A549 (cell line): Measurements from ENCODE around the gene NPR3. TPM values are rescaled to one million over a fixed set of nuclear protein-coding genes. Genes with fewer than 3 reads are reported as not detected.

Experiments used
- ATAC-seq, 2 experiments: fragments of 200-7000 bp in 1 of 2; fragments of >200 bp in 1 of 2; cut with Nextera tagmentation in 1 of 2; cut with Tn5 transposase in 1 of 2; 3 replicates each; pipeline versions ENCODE4 v1.8.0 to v1.9.1; 2018 to 2020; ENCODE audit warnings: mild to moderate bottlenecking in 1 of 2, moderate library complexity in 1 of 2
- CTCF ChIA-PET: fragments of 300-600 bp; sonication (Branson Sonifier 250); formaldehyde crosslinking; extraction: SDS; loops from one replicate; lab custom pipeline; 2021; ENCODE audit warnings: antibody characterized with exemption, inconsistent platforms; lab: Yijun Ruan, JAX
- POLR2A ChIA-PET: fragments of 350-600 bp; formaldehyde crosslinking; extraction: SDS; loops from one replicate; lab custom pipeline; 2021; ENCODE audit warnings: antibody characterized with exemption, inconsistent platforms; lab: Yijun Ruan, JAX
- DNase-seq, 2 experiments: peaks; one replicate each; pipeline versions ENCODE4 v3.0.0 to v3.0.0-alpha.2; 2011 to 2016; ENCODE audit warnings: low read depth in 1 of 2, low spot score in 1 of 2
- FAIRE-seq: peaks from 2 replicates; lab custom pipeline; 2011; peaks lifted over from hg19 to GRCh38; lab: Jason Lieb, UNC
- H3K27ac ChIP-seq, 2 experiments: fragments of >200 bp; sonication (Bioruptor Twin); formaldehyde crosslinking; 3 replicates each; pipeline ENCODE4 v1.5.1; 2016 to 2017
- H3K4me1 ChIP-seq: fragments of >200 bp; sonication (Bioruptor Twin); formaldehyde crosslinking; 3 replicates; pipeline ENCODE4 v1.6.1; 2016
- H3K4me2 ChIP-seq: fragments of >200 bp; sonication (Bioruptor Twin); formaldehyde crosslinking; 3 replicates; pipeline ENCODE4 v1.6.1; 2016
- H3K4me3 ChIP-seq: fragments of >200 bp; sonication (Bioruptor Twin); formaldehyde crosslinking; 3 replicates; pipeline ENCODE4 v1.5.1; 2016
- H3K9me3 ChIP-seq: fragments of >200 bp; sonication (Bioruptor Twin); formaldehyde crosslinking; 3 replicates; pipeline ENCODE4 v1.6.1; 2016
- BHLHE40 ChIP-seq: IDR thresholded peaks from 2 replicates; pipeline ENCODE4 v1.6.1; 2012; ENCODE audit warnings: low read depth, low read length, inconsistent platforms
- CBX8 ChIP-seq: fragments of 200-600 bp; sonication (generic); IDR thresholded peaks from 2 replicates; pipeline ENCODE4 v1.6.1; 2016
- CEBPB ChIP-seq, 2 experiments: fragments of >200 bp in 1 of 2; sonication (Bioruptor Twin) in 1 of 2; formaldehyde crosslinking in 1 of 2; IDR thresholded peaks; 2 replicates each; pipeline ENCODE4 v1.6.1; 2012 to 2016
- CHD2 ChIP-seq: fragments of 150-350 bp; IDR thresholded peaks from 2 replicates; pipeline ENCODE4 v1.6.1; 2014; ENCODE audit warnings: low read length; ENCODE audit not compliant: partially characterized antibody
- CHD4 ChIP-seq: fragments of 200-600 bp; sonication (generic); IDR thresholded peaks from 2 replicates; pipeline ENCODE4 v1.6.1; 2016; ENCODE audit warnings: antibody characterized with exemption, mild to moderate bottlenecking, borderline replicate concordance
- EHF ChIP-seq: fragments of 250-450 bp; sonication (Bioruptor Pico); IDR thresholded peaks from 2 replicates; pipeline ENCODE4 v1.5.0; 2020; ENCODE audit warnings: mild to moderate bottlenecking
- EP300 ChIP-seq, 2 experiments: fragments of >200 bp; sonication (Bioruptor Twin); formaldehyde crosslinking; IDR thresholded peaks; 2 replicates in 1 of 2; 3 replicates in 1 of 2; pipeline ENCODE4 v1.6.1; 2016 to 2017
- FOSB ChIP-seq: fragments of 250-450 bp; sonication (Bioruptor Pico); IDR thresholded peaks from 2 replicates; pipeline ENCODE4 v1.5.0; 2020; ENCODE audit warnings: mild to moderate bottlenecking, moderate library complexity
- FOSL2 ChIP-seq, 2 experiments: fragments of 450-650 bp in 1 of 2; fragments of >200 bp in 1 of 2; sonication (Bioruptor Twin) in 1 of 2; formaldehyde crosslinking; IDR thresholded peaks; 2 replicates each; pipeline versions ENCODE4 v1.5.0 to v1.6.1; 2016 to 2020; ENCODE audit warnings: mild to moderate bottlenecking in 1 of 2, moderate library complexity in 1 of 2
- FOXS1 ChIP-seq: fragments of 250-450 bp; sonication (Bioruptor Pico); IDR thresholded peaks from 2 replicates; pipeline ENCODE4 v1.5.0; 2020; ENCODE audit warnings: mild to moderate bottlenecking, moderate library complexity
- GATA3 ChIP-seq: IDR thresholded peaks from 2 replicates; pipeline ENCODE4 v1.6.1; 2012; ENCODE audit warnings: borderline replicate concordance
- JUN ChIP-seq, 2 experiments: fragments of >200 bp; sonication (Bioruptor Twin); formaldehyde crosslinking; IDR thresholded peaks; 2 replicates in 1 of 2; 3 replicates in 1 of 2; pipeline ENCODE4 v1.6.1; 2016 to 2017
- JUNB ChIP-seq: fragments of >200 bp; sonication (Bioruptor Twin); formaldehyde crosslinking; IDR thresholded peaks from 2 replicates; pipeline ENCODE4 v1.6.1; 2016
- NPAS2 ChIP-seq: fragments of 250-450 bp; sonication (Bioruptor Pico); IDR thresholded peaks from 2 replicates; pipeline ENCODE4 v1.8.0; 2022; ENCODE audit warnings: mild to moderate bottlenecking, moderate library complexity, borderline replicate concordance
- POLR2A ChIP-seq: IDR thresholded peaks from 2 replicates; pipeline ENCODE4 v1.6.1; 2012; ENCODE audit warnings: mild to moderate bottlenecking, low read length
- RAD21 ChIP-seq, 2 experiments: fragments of >200 bp in 1 of 2; sonication (Bioruptor Twin) in 1 of 2; formaldehyde crosslinking in 1 of 2; IDR thresholded peaks in 1 of 2; conservative IDR thresholded peaks in 1 of 2; 2 replicates in 1 of 2; 3 replicates in 1 of 2; pipeline ENCODE4 v1.6.1; 2012 to 2018; ENCODE audit warnings: inconsistent platforms in 1 of 2
- RCOR1 ChIP-seq: fragments of 150-350 bp; IDR thresholded peaks from 2 replicates; pipeline ENCODE4 v1.6.1; 2014; ENCODE audit warnings: antibody characterized with exemption, low read length, low read depth
- SMC3 ChIP-seq: fragments of >200 bp; sonication (Bioruptor Twin); formaldehyde crosslinking; IDR thresholded peaks from 3 replicates; pipeline ENCODE4 v1.6.1; 2018; ENCODE audit warnings: inconsistent platforms
- TFCP2L1 ChIP-seq: fragments of 250-450 bp; sonication (Bioruptor Pico); IDR thresholded peaks from 2 replicates; pipeline ENCODE4 v1.5.0; 2021; ENCODE audit warnings: mild to moderate bottlenecking
- ZC3H11A ChIP-seq: fragments of 450-650 bp; IDR thresholded peaks from 2 replicates; pipeline ENCODE4 v1.6.1; 2014; ENCODE audit warnings: antibody characterized with exemption, mild to moderate bottlenecking
- ZFP36 ChIP-seq: fragments of 450-650 bp; IDR thresholded peaks from 2 replicates; pipeline ENCODE4 v1.6.1; 2014; ENCODE audit warnings: borderline replicate concordance; ENCODE audit not compliant: partially characterized antibody
- WGBS: methylation state at CpG from one replicate; pipeline ENCODE4 v1.1.6; 2017; ENCODE audit errors: missing lambda C conversion rate; 5-methylcytosine and 5-hydroxymethylcytosine counted together
- polyA plus RNA-seq, 4 experiments: library from polyadenylated mRNA; depleted of rRNA in 3 of 4; stranded (reverse); fragments of >200 nt; fragmentation: RNase III in 1 of 4; extraction: RNeasy Plus Mini Kit Qiagen cat#74134 plus additional on column Dnase treatment in 1 of 4; gene quantifications; 2 replicates in 3 of 4; 3 replicates in 1 of 4; pipeline ENCODE4 v1.2.3, GENCODE V29; 2011 to 2017
- TF ChIP-seq, protein P1 (sequence below): fragments of >200 bp; sonication (Bioruptor Twin); formaldehyde crosslinking; IDR thresholded peaks from 3 replicates; pipeline ENCODE4 v1.6.1; 2016
- TF ChIP-seq, protein P2 (sequence below): fragments of >200 bp; sonication (Bioruptor Twin); formaldehyde crosslinking; IDR thresholded peaks from 2 replicates; pipeline ENCODE4 v1.6.1; 2016
- TF ChIP-seq, protein P3 (sequence below): fragments of 250-450 bp; sonication (Bioruptor Pico); IDR thresholded peaks from 2 replicates; pipeline ENCODE4 v1.5.0; 2020; ENCODE audit warnings: low read depth, mild to moderate bottlenecking, moderate library complexity
- TF ChIP-seq, protein P4 (sequence below): IDR thresholded peaks from 2 replicates; pipeline ENCODE4 v1.6.1; 2012
- TF ChIP-seq, protein P5 (sequence below): fragments of 450-650 bp; IDR thresholded peaks from 2 replicates; pipeline ENCODE4 v1.6.1; 2014; ENCODE audit warnings: antibody characterized with exemption

NPR3 gene
- polyA plus RNA-seq, 2 of the 4 experiments (the other 2 are of a cell fraction): 16.4 to 18.6 TPM

DNA sequence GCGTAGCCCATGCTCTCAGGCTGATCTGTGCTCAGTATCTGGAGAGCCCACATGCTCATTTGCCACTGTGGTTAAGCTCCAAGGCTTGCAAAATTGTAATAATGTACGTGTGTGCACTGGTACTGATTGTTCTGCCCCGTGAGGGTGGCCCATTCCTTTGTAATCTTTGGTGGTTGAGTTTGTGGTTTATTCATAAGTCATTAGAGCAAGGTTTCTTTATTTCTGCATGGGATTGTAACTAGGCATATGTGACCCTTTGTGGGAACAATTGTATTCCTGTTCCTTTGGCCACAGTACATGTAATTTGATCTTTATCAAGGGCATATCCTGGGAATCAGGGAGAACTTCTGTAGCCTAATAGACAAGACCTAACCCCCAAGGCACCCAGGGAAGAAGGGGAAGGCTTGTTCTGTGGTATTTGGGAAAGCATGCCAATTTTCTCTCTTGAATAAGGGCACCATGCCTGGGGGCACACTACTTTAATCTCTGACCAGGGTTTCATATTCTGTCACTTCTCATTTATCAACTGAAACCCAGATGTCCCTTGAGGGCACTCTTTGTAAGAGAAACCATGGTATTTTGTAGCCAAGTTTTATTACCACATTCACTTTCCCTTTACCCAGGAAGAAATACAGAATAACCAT, 74.6 kb downstream of the NPR3 start (continued):
- TF ChIP-seq, protein P1, sequence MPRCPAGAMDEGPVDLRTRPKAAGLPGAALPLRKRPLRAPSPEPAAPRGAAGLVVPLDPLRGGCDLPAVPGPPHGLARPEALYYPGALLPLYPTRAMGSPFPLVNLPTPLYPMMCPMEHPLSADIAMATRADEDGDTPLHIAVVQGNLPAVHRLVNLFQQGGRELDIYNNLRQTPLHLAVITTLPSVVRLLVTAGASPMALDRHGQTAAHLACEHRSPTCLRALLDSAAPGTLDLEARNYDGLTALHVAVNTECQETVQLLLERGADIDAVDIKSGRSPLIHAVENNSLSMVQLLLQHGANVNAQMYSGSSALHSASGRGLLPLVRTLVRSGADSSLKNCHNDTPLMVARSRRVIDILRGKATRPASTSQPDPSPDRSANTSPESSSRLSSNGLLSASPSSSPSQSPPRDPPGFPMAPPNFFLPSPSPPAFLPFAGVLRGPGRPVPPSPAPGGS: no peak
- TF ChIP-seq FOXS1 (CRISPR knock-in tag): no peak
- TF ChIP-seq CBX8: no peak

DNA sequence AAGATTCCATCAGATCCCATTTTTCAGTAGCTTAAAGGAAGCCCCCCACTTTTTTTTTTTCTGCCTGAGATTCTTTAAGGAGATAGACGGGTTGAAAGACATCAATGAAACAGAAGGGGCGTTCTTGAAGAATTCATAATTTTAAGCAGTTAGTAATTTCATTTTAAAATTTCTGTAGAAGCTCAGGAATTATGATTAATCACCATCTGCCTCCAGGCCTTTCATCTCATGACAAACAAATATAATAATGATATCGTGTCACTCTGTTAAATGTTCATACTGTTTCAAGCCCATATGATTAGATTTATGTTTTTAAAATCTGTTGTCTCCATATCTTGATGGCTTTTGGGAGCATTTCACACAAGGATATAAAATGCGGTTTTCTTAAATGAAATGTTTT, 75.2 kb downstream of the NPR3 start:
- no peak overlapping the region for H3K4me3 ChIP-seq
- POLR2A ChIA-PET: no interaction called here
- WGBS: 86% methylated on average over 4 of the region's 4 CpGs
- H3K4me1 ChIP-seq: 0 out of 3 replicates have a peak, but pooled peaks cover 13% of the 10 kb centered on the region
- CTCF ChIA-PET: no interaction called here
- no peak overlapping the region for H3K4me2 ChIP-seq
- DNase-seq (no peak), ATAC-seq (no peak)
- H3K27ac ChIP-seq: 0 out of 6 replicates have a peak overlapping the region, but pooled peaks of 1 of the 2 experiments have one; percentile 14
- no peaks in the 10 kb centered on the region for H3K9me3 ChIP-seq
- TF ChIP-seq GATA3 (no peak), EP300 (IDR thresholded peaks at IDR 0.05) (no peak), CHD4 (no peak), BHLHE40 (no peak), JUNB (no peak), RAD21 (conservative IDR thresholded peaks at IDR 0.05 in 1 of 2, IDR thresholded peaks at IDR 0.05 in 1 of 2) (no peak), SMC3 (no peak), JUN (IDR thresholded peaks at IDR 0.05) (no peak), FOSB (CRISPR knock-in tag) (no peak), EHF (no peak)
- TF ChIP-seq, protein P2, sequence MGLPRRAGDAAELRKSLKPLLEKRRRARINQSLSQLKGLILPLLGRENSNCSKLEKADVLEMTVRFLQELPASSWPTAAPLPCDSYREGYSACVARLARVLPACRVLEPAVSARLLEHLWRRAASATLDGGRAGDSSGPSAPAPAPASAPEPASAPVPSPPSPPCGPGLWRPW: no peak
- TF ChIP-seq, protein P3, sequence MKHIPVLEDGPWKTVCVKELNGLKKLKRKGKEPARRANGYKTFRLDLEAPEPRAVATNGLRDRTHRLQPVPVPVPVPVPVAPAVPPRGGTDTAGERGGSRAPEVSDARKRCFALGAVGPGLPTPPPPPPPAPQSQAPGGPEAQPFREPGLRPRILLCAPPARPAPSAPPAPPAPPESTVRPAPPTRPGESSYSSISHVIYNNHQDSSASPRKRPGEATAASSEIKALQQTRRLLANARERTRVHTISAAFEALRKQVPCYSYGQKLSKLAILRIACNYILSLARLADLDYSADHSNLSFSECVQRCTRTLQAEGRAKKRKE (CRISPR knock-in tag): no peak
- TF ChIP-seq, protein P1: no peak
- TF ChIP-seq, all 56 proteins: peak for 0
- no peak for FAIRE-seq

DNA sequence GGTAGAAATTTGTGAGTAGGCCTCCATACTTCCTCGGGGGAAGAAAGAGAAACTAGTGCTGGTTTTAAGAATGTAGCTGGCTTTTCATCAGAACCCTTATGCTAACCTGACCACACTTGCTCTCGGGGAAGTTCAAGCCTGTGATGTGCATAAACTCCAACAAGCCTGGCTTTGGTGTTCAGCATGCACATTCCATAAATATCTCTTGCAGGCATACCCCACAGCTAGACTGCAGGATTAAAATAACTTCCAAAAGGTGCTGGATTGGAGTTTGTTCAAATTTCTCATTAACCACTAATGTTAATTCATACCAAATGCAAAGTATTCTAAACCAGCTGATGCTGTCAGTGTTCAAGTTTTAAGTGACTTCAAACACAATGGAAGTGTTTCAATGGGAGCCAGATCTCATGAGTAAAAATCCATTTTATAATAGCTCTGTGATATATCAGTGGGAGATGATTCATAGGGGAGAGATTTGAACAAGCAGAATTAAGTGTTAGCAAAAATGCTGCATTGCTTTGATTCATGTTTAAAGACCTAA, 79.4 kb downstream of the NPR3 start:
- Histone ChIP-seq H3K9me3 (peaks cover 22% of the 10 kb centered on the region), H3K4me2 (no peak overlapping the region), H3K27ac (no peak overlapping the region), H3K4me3 (no peak overlapping the region), H3K4me1 (0 out of 3 replicates have a peak, but pooled peaks cover 13% of the 10 kb centered on the region)
- ChIA-PET CTCF (interaction anchor here (0.6 to 1.6 kb wide), 4 partner anchors 19 to 1644 kb away, joined by 3 to 5 read pairs (median 4); no protein-coding TSS in a partner anchor), POLR2A (no interaction called here)
- FAIRE-seq: no peak
- 53% methylated on average over 2 of the region's 2 CpGs for WGBS
- DNase-seq: no peak
- ATAC-seq: no peak
- no peak for TF ChIP-seq EP300 (IDR thresholded peaks at IDR 0.05)
- TF ChIP-seq, protein P4, sequence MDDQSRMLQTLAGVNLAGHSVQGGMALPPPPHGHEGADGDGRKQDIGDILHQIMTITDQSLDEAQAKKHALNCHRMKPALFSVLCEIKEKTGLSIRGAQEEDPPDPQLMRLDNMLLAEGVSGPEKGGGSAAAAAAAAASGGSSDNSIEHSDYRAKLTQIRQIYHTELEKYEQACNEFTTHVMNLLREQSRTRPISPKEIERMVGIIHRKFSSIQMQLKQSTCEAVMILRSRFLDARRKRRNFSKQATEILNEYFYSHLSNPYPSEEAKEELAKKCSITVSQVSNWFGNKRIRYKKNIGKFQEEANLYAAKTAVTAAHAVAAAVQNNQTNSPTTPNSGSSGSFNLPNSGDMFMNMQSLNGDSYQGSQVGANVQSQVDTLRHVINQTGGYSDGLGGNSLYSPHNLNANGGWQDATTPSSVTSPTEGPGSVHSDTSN: no peak
- TF ChIP-seq ZC3H11A: no peak
- TF ChIP-seq RCOR1: no peak
- TF ChIP-seq, protein P1: no peak
- no peak for TF ChIP-seq NPAS2 (CRISPR knock-in tag)
- no peak for TF ChIP-seq ZFP36
- TF ChIP-seq POLR2A: no peak
- TF ChIP-seq CHD4: no peak
- TF ChIP-seq TFCP2L1 (CRISPR knock-in tag): no peak
- no peak for TF ChIP-seq CEBPB (IDR thresholded peaks at IDR 0.05)
- TF ChIP-seq EHF: no peak
- TF ChIP-seq, protein P5, sequence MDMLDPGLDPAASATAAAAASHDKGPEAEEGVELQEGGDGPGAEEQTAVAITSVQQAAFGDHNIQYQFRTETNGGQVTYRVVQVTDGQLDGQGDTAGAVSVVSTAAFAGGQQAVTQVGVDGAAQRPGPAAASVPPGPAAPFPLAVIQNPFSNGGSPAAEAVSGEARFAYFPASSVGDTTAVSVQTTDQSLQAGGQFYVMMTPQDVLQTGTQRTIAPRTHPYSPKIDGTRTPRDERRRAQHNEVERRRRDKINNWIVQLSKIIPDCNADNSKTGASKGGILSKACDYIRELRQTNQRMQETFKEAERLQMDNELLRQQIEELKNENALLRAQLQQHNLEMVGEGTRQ: no peak
- TF ChIP-seq FOSL2 (IDR thresholded peaks at IDR 0.05): no peak
- no peak for TF ChIP-seq FOSL2 (CRISPR knock-in tag; IDR thresholded peaks at IDR 0.05)
- TF ChIP-seq, protein P3 (CRISPR knock-in tag): no peak
- TF ChIP-seq CHD2: no peak
